Measurements from ENCODE around the gene PLAC1. TPM values are rescaled to one million over a fixed set of nuclear protein-coding genes. Genes with fewer than 3 reads are reported as not detected.

PLAC1 gene
- total and polyA plus RNA-seq, 5 donors: not detected

GRCh38 chrX:134554291-134554690 is 104.0 kb downstream of the PLAC1 start:
- ATAC-seq (no peak), DNase-seq (no peak)
- no peaks in the 10 kb centered on the region for H3K27me3 ChIP-seq (ENCODE audit: control insufficient read depth, insufficient read depth)
- 47% methylated on average over 8 of the region's 8 CpGs for WGBS
- H3K9me3 ChIP-seq (ENCODE audit: control insufficient read depth, low read length): no peaks in the 10 kb centered on the region
- no peak overlapping the region for H3K4me3 ChIP-seq (ENCODE audit: low read length)
- intact Hi-C loops (cut with DNase I): no loop called here
- no peak overlapping the region for H3K27ac ChIP-seq (ENCODE audit: low read length)
- no peaks in the 10 kb centered on the region for H3K4me1 ChIP-seq (ENCODE audit: control insufficient read depth, insufficient read depth, low read length)

GRCh38 chrX:134552351-134552750 is 105.9 kb downstream of the PLAC1 start:
- no peak for ATAC-seq
- H3K4me1 ChIP-seq (ENCODE audit: control insufficient read depth, insufficient read depth, low read length): no peaks in the 10 kb centered on the region
- no peak for DNase-seq
- no peaks in the 10 kb centered on the region for H3K27me3 ChIP-seq (ENCODE audit: control insufficient read depth, insufficient read depth)
- H3K27ac ChIP-seq (ENCODE audit: low read length): no peak overlapping the region
- no peaks in the 10 kb centered on the region for H3K9me3 ChIP-seq (ENCODE audit: control insufficient read depth, low read length)
- 58% methylated on average over 5 of the region's 5 CpGs for WGBS
- no peak overlapping the region for H3K4me3 ChIP-seq (ENCODE audit: low read length)
- intact Hi-C loops (cut with DNase I): no loop called here

GRCh38 chrX:134551376-134552048 is 106.8 kb downstream of the PLAC1 start:
- Histone ChIP-seq H3K27me3 (ENCODE audit: control insufficient read depth, insufficient read depth) (no peaks in the 10 kb centered on the region), H3K4me1 (ENCODE audit: control insufficient read depth, insufficient read depth, low read length) (no peaks in the 10 kb centered on the region), H3K9me3 (ENCODE audit: control insufficient read depth, low read length) (no peaks in the 10 kb centered on the region), H3K27ac (ENCODE audit: low read length) (no peak overlapping the region), H3K4me3 (ENCODE audit: low read length) (no peak overlapping the region)
- ATAC-seq (no peak), DNase-seq (peak in 1 of 3 donors; percentile 16)
- 46% methylated on average over 22 of the region's 22 CpGs for WGBS
- intact Hi-C loops (cut with DNase I): no loop called here

GRCh38 chrX:134548257-134549201 is 109.7 kb downstream of the PLAC1 start:
- 1% methylated on average over 33 of the region's 33 CpGs for WGBS
- Histone ChIP-seq H3K9me3 (ENCODE audit: control insufficient read depth, low read length) (no peaks in the 10 kb centered on the region), H3K4me1 (ENCODE audit: control insufficient read depth, insufficient read depth, low read length) (no peaks in the 10 kb centered on the region), H3K27ac (ENCODE audit: low read length) (peak overlapping the region; percentile 92), H3K27me3 (ENCODE audit: control insufficient read depth, insufficient read depth) (no peaks in the 10 kb centered on the region), H3K4me3 (ENCODE audit: low read length) (peak overlapping the region; percentile 66)
- intact Hi-C loops (cut with DNase I): no loop called here
- ATAC-seq (no peak), DNase-seq (no peak)

GRCh38 chrX:134547047-134547679 is 111.1 kb downstream of the PLAC1 start:
- no peak overlapping the region for H3K4me3 ChIP-seq (ENCODE audit: low read length)
- no peaks in the 10 kb centered on the region for H3K4me1 ChIP-seq (ENCODE audit: control insufficient read depth, insufficient read depth, low read length)
- ATAC-seq (no peak), DNase-seq (no peak)
- no peaks in the 10 kb centered on the region for H3K27me3 ChIP-seq (ENCODE audit: control insufficient read depth, insufficient read depth)
- no peaks in the 10 kb centered on the region for H3K9me3 ChIP-seq (ENCODE audit: control insufficient read depth, low read length)
- 36% methylated on average over 7 of the region's 7 CpGs for WGBS
- intact Hi-C loops (cut with DNase I): no loop called here
- no peak overlapping the region for H3K27ac ChIP-seq (ENCODE audit: low read length)

- 53% methylated on average over 35 of the region's 35 CpGs for WGBS
- H3K4me1 ChIP-seq (ENCODE audit: control insufficient read depth, insufficient read depth, low read length): no peaks in the 10 kb centered on the region
- H3K27ac ChIP-seq (ENCODE audit: low read length): no peak overlapping the region
- H3K27me3 ChIP-seq (ENCODE audit: control insufficient read depth, insufficient read depth): no peaks in the 10 kb centered on the region
- no peak for ATAC-seq
- H3K4me3 ChIP-seq (ENCODE audit: low read length): no peak overlapping the region
- no peak for DNase-seq
- H3K9me3 ChIP-seq (ENCODE audit: control insufficient read depth, low read length): no peaks in the 10 kb centered on the region
- intact Hi-C loops (cut with DNase I): no loop called here
Measured at GRCh38 chrX:134546187-134546586, 112.1 kb downstream of the PLAC1 start.

- DNase-seq (no peak), ATAC-seq (no peak)
- intact Hi-C loops (cut with DNase I): no loop called here
- H3K27ac ChIP-seq (ENCODE audit: low read length): no peak overlapping the region
- 61% methylated on average over 20 of the region's 20 CpGs for WGBS
- H3K4me3 ChIP-seq (ENCODE audit: low read length): no peak overlapping the region
- H3K27me3 ChIP-seq (ENCODE audit: control insufficient read depth, insufficient read depth): no peaks in the 10 kb centered on the region
- no peaks in the 10 kb centered on the region for H3K9me3 ChIP-seq (ENCODE audit: control insufficient read depth, low read length)
- H3K4me1 ChIP-seq (ENCODE audit: control insufficient read depth, insufficient read depth, low read length): no peaks in the 10 kb centered on the region
Measured at GRCh38 chrX:134545510-134545909, 112.8 kb downstream of the PLAC1 start.

- no peaks in the 10 kb centered on the region for H3K27me3 ChIP-seq (ENCODE audit: control insufficient read depth, insufficient read depth)
- no peaks in the 10 kb centered on the region for H3K9me3 ChIP-seq (ENCODE audit: control insufficient read depth, low read length)
- ATAC-seq (no peak), DNase-seq (peak in 1 of 3 donors; percentile 61)
- WGBS: 6% methylated on average over 52 of the region's 52 CpGs
- intact Hi-C loops (cut with DNase I): no loop called here
- no peaks in the 10 kb centered on the region for H3K4me1 ChIP-seq (ENCODE audit: control insufficient read depth, insufficient read depth, low read length)
- H3K27ac ChIP-seq (ENCODE audit: low read length): no peak overlapping the region
- peak overlapping the region; percentile 52 for H3K4me3 ChIP-seq (ENCODE audit: low read length)
Measured at GRCh38 chrX:134544513-134545151, 113.6 kb downstream of the PLAC1 start.

GRCh38 chrX:134544135-134544512 is 114.1 kb downstream of the PLAC1 start:
- WGBS: 46% methylated on average over 6 of the region's 6 CpGs
- no peaks in the 10 kb centered on the region for H3K27me3 ChIP-seq (ENCODE audit: control insufficient read depth, insufficient read depth)
- peak overlapping the region; percentile 52 for H3K4me3 ChIP-seq (ENCODE audit: low read length)
- ATAC-seq (no peak), DNase-seq (no peak)
- intact Hi-C loops (cut with DNase I): no loop called here
- no peaks in the 10 kb centered on the region for H3K9me3 ChIP-seq (ENCODE audit: control insufficient read depth, low read length)
- H3K4me1 ChIP-seq (ENCODE audit: control insufficient read depth, insufficient read depth, low read length): no peaks in the 10 kb centered on the region
- no peak overlapping the region for H3K27ac ChIP-seq (ENCODE audit: low read length)

- no peak for DNase-seq
- 46% methylated on average over 3 of the region's 3 CpGs for WGBS
- Histone ChIP-seq H3K27ac (ENCODE audit: low read length) (no peak overlapping the region), H3K27me3 (ENCODE audit: control insufficient read depth, insufficient read depth) (no peaks in the 10 kb centered on the region), H3K4me3 (ENCODE audit: low read length) (no peak overlapping the region), H3K9me3 (ENCODE audit: control insufficient read depth, low read length) (no peaks in the 10 kb centered on the region), H3K4me1 (ENCODE audit: control insufficient read depth, insufficient read depth, low read length) (peaks cover 1% of the 10 kb centered on the region)
- no peak for ATAC-seq
- intact Hi-C loops (cut with DNase I): no loop called here
Measured at GRCh38 chrX:134543288-134543687, 115.0 kb downstream of the PLAC1 start.
